ENCODE data around the gene EFHD1. TPM values are rescaled to one million over a fixed set of nuclear protein-coding genes. Genes with fewer than 3 reads are reported as not detected.

Gene EFHD1
- total RNA-seq, 1 experiment from 2014 or later = 73.5 TPM

DNA sequence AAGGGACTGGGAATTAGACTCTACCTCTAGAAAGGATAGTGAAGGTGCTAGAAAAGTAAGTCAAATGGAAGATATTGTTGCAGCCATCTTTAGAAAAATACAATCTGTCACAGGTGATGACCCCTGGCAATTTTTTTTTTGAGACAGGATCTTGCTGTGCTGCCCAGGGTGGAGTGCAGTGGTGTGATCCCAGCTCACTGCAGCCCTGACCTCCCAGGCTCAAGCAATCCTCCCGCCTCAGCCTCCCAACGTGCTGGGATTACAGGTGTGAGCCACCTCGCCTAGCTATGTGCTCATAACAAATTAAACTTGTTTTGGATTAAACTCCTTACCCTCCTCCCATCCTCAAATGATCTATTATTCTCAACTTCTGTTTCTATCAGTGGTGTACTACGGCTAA, 59.9 kb downstream of the EFHD1 start:
- BruUV-seq (replicated peaks) = no TSS peak
- Histone ChIP-seq H3K27me3 (ENCODE audit: control insufficient read depth, insufficient read depth, low read length) (no peaks in the 10 kb centered on the region), H3K9me3 (ENCODE audit: control insufficient read depth, insufficient read depth, low read depth, low read length) (no peaks in the 10 kb centered on the region), H3K4me1 (ENCODE audit: control insufficient read depth, insufficient read depth, low read length) (peaks cover 5% of the 10 kb centered on the region), H3K36me3 (ENCODE audit: control insufficient read depth, insufficient read depth, low read length) (no peaks in the 10 kb centered on the region; the same call in 1 of the 2 replicates), H3K27ac (ENCODE audit: low read length) (no peak overlapping the region), H3K4me3 (ENCODE audit: low read depth in 2 of 2, low read length in 2 of 2) (no peak overlapping the region)
- ChIA-PET CTCF (no interaction called here), POLR2A (no interaction called here)
- intact Hi-C loops (cut with micrococcal nuclease; ENCODE audit: unreplicated experiment) = no loop called here
- TF ChIP-seq TCF7L2 (IDR thresholded peaks at IDR 0.05; ENCODE audit: low read depth, low read length) (no peak), POLR2AphosphoS5 (IDR thresholded peaks at IDR 0.05; ENCODE audit: low read depth, low read length) (no peak), SIN3A (IDR thresholded peaks at IDR 0.05; ENCODE audit: borderline replicate concordance, insufficient read depth, low read depth, low read length) (no peak)
- TF ChIP-seq, protein P1, sequence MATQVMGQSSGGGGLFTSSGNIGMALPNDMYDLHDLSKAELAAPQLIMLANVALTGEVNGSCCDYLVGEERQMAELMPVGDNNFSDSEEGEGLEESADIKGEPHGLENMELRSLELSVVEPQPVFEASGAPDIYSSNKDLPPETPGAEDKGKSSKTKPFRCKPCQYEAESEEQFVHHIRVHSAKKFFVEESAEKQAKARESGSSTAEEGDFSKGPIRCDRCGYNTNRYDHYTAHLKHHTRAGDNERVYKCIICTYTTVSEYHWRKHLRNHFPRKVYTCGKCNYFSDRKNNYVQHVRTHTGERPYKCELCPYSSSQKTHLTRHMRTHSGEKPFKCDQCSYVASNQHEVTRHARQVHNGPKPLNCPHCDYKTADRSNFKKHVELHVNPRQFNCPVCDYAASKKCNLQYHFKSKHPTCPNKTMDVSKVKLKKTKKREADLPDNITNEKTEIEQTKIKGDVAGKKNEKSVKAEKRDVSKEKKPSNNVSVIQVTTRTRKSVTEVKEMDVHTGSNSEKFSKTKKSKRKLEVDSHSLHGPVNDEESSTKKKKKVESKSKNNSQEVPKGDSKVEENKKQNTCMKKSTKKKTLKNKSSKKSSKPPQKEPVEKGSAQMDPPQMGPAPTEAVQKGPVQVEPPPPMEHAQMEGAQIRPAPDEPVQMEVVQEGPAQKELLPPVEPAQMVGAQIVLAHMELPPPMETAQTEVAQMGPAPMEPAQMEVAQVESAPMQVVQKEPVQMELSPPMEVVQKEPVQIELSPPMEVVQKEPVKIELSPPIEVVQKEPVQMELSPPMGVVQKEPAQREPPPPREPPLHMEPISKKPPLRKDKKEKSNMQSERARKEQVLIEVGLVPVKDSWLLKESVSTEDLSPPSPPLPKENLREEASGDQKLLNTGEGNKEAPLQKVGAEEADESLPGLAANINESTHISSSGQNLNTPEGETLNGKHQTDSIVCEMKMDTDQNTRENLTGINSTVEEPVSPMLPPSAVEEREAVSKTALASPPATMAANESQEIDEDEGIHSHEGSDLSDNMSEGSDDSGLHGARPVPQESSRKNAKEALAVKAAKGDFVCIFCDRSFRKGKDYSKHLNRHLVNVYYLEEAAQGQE (IDR thresholded peaks at IDR 0.05; ENCODE audit: insufficient read depth in 1 of 2, low read depth in 2 of 2, low read length in 1 of 2) = no peak
- TF ChIP-seq, protein P2, sequence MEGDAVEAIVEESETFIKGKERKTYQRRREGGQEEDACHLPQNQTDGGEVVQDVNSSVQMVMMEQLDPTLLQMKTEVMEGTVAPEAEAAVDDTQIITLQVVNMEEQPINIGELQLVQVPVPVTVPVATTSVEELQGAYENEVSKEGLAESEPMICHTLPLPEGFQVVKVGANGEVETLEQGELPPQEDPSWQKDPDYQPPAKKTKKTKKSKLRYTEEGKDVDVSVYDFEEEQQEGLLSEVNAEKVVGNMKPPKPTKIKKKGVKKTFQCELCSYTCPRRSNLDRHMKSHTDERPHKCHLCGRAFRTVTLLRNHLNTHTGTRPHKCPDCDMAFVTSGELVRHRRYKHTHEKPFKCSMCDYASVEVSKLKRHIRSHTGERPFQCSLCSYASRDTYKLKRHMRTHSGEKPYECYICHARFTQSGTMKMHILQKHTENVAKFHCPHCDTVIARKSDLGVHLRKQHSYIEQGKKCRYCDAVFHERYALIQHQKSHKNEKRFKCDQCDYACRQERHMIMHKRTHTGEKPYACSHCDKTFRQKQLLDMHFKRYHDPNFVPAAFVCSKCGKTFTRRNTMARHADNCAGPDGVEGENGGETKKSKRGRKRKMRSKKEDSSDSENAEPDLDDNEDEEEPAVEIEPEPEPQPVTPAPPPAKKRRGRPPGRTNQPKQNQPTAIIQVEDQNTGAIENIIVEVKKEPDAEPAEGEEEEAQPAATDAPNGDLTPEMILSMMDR (IDR thresholded peaks at IDR 0.05) = no peak
- in situ Hi-C loops (cut with HindIII; ENCODE audit: low pct_unique_long_range_greater_than_20kb, low sequenced_read_pairs) = no loop called here
- DNase-seq (ENCODE audit: low read depth, low spot score) (no peak), ATAC-seq (no peak)

DNA sequence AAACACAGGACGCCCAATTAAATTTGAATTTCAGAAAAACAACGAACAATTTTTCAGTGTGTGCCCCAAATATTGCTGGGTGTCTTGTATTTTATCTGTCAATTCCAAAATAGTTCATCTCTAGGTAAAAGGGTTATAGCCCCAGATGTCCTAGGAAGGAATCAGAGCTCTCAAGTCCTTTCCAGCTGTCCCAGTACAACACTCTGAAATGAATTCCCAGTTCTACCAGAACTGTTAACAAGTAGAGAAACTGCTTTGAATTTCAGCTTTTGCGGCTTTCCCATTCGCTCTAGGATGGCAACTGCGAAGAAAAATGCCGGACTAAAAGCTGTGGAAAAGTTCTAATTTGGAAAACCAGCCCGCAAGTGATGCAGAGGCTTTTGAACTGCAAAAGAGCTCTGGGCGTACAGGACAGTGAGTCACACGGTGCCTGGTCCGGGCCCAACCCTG, 63.2 kb downstream of the EFHD1 start:
- H3K27ac ChIP-seq (ENCODE audit: low read length) = peak overlapping the region; percentile 97

More for the DNA sequence above, 63.2 kb downstream of the EFHD1 start:
- in situ Hi-C loops (cut with HindIII; ENCODE audit: low pct_unique_long_range_greater_than_20kb, low sequenced_read_pairs) (no loop called here), intact Hi-C loops (cut with micrococcal nuclease; ENCODE audit: unreplicated experiment) (no loop called here)
- POLR2A ChIA-PET = no interaction called here
- H3K4me3 ChIP-seq (ENCODE audit: low read depth in 2 of 2, low read length in 2 of 2) = peak overlapping the region; percentile 38 to 63
- H3K4me1 ChIP-seq (ENCODE audit: control insufficient read depth, insufficient read depth, low read length) = peaks cover 26% of the 10 kb centered on the region
- peaks cover 8% of the 10 kb centered on the region for H3K36me3 ChIP-seq (ENCODE audit: control insufficient read depth, insufficient read depth, low read length)
- H3K27me3 ChIP-seq (ENCODE audit: control insufficient read depth, insufficient read depth, low read length) = no peaks in the 10 kb centered on the region
- no peak for DNase-seq (ENCODE audit: low read depth, low spot score)
- no peaks in the 10 kb centered on the region for H3K9me3 ChIP-seq (ENCODE audit: control insufficient read depth, insufficient read depth, low read depth, low read length)
- peak; percentile 93; the same call in 1 of the 2 replicates for TF ChIP-seq POLR2AphosphoS5 (IDR thresholded peaks at IDR 0.05; ENCODE audit: low read depth, low read length)
- TF ChIP-seq, protein P2 (IDR thresholded peaks at IDR 0.05) = no peak
- no peak for TF ChIP-seq TCF7L2 (IDR thresholded peaks at IDR 0.05; ENCODE audit: low read depth, low read length)
- no peak for TF ChIP-seq SIN3A (IDR thresholded peaks at IDR 0.05; ENCODE audit: borderline replicate concordance, insufficient read depth, low read depth, low read length)
- CTCF ChIA-PET = no interaction called here
- peak; percentile 2 for ATAC-seq
- no TSS peak for BruUV-seq (replicated peaks)

Measured in Panc1 (cell line).